ENCODE data around the gene ARHGAP4. TPM values are rescaled to one million over a fixed set of nuclear protein-coding genes. Genes with fewer than 3 reads are reported as not detected.

ARHGAP4 gene
- total RNA-seq, 1 experiment from 2014 or later: 67.4 TPM

GRCh38 chrX:153917869-153918268 is 8.2 kb downstream of the ARHGAP4 start:
- no peaks in the 10 kb centered on the region for H3K9me3 ChIP-seq (ENCODE audit: control insufficient read depth in 1 of 2, insufficient read depth in 1 of 2, low read depth in 1 of 2, low read length in 2 of 2)
- H3K36me3 ChIP-seq (ENCODE audit: control insufficient read depth in 1 of 2, insufficient read depth in 2 of 2, low read length in 2 of 2): peaks cover 3 to 5% of the 10 kb centered on the region in 2 experiments; a peak in 2 of 4 replicates
- H3K79me2 ChIP-seq (ENCODE audit: insufficient read depth, low read length): peaks cover 3% of the 10 kb centered on the region; the same call in 1 of the 2 replicates
- intact Hi-C loops (cut with micrococcal nuclease): no loop called here
- no peaks in the 10 kb centered on the region for H4K20me1 ChIP-seq (ENCODE audit: insufficient read depth)
- H3K27me3 ChIP-seq (ENCODE audit: insufficient read depth, low read length): no peaks in the 10 kb centered on the region
- ChIA-PET RAD21 (ENCODE audit: low non-redundant PET in 1 of 2, low total read pairs in 2 of 2, uncharacterized antibody in 2 of 2, unreplicated experiment in 2 of 2) (no interaction called here), POLR2A (no interaction called here), CTCF (no interaction called here)
- no peak overlapping the region for H3K4me3 ChIP-seq (replicated peaks in 1 of 2; ENCODE audit: low read depth in 1 of 2, low read length in 2 of 2)
- TF ChIP-seq YY1 (IDR thresholded peaks at IDR 0.05; ENCODE audit: extremely low read depth, insufficient replicate concordance, low read depth, low read length) (no peak), REST (IDR thresholded peaks at IDR 0.05; ENCODE audit: low read depth) (no peak), TCF7L2 (IDR thresholded peaks at IDR 0.05; ENCODE audit: borderline replicate concordance, extremely low read depth, insufficient read depth, insufficient read length) (no peak), MAX (IDR thresholded peaks at IDR 0.05) (no peak)
- no peak for ATAC-seq
- BruUV-seq (replicated peaks): no TSS peak
- H3K9me2 ChIP-seq (ENCODE audit: insufficient read depth): no peaks in the 10 kb centered on the region
- H3K27ac ChIP-seq (ENCODE audit: low read depth, low read length): no peak overlapping the region
- no peak for DNase-seq (ENCODE audit: low read depth, low spot score)
- H3K4me1 ChIP-seq (ENCODE audit: control insufficient read depth in 1 of 2, insufficient read depth in 2 of 2, low read length in 2 of 2): no peaks in the 10 kb centered on the region
- no peak overlapping the region for H3K4me2 ChIP-seq (ENCODE audit: low read length)
- H3K9ac ChIP-seq (ENCODE audit: low read length): no peak overlapping the region
- H2AFZ ChIP-seq (ENCODE audit: low read depth, low read length, poor library complexity, severe bottlenecking): no peak overlapping the region

- DNase-seq (ENCODE audit: low read depth, low spot score): no peak
- BruUV-seq (replicated peaks): no TSS peak
- Histone ChIP-seq H2AFZ (ENCODE audit: low read depth, low read length, poor library complexity, severe bottlenecking) (no peak overlapping the region), H3K36me3 (ENCODE audit: control insufficient read depth in 1 of 2, insufficient read depth in 2 of 2, low read length in 2 of 2) (peaks cover 3 to 5% of the 10 kb centered on the region in 2 experiments; a peak in 2 of 4 replicates), H3K4me1 (ENCODE audit: control insufficient read depth in 1 of 2, insufficient read depth in 2 of 2, low read length in 2 of 2) (no peaks in the 10 kb centered on the region), H3K9me3 (ENCODE audit: control insufficient read depth in 1 of 2, insufficient read depth in 1 of 2, low read depth in 1 of 2, low read length in 2 of 2) (no peaks in the 10 kb centered on the region), H3K27me3 (ENCODE audit: insufficient read depth, low read length) (no peaks in the 10 kb centered on the region), H3K4me2 (ENCODE audit: low read length) (no peak overlapping the region), H3K9ac (ENCODE audit: low read length) (no peak overlapping the region), H3K79me2 (ENCODE audit: insufficient read depth, low read length) (no peaks in the 10 kb centered on the region), H3K9me2 (ENCODE audit: insufficient read depth) (no peaks in the 10 kb centered on the region), H3K4me3 (replicated peaks in 1 of 2; ENCODE audit: low read depth in 1 of 2, low read length in 2 of 2) (no peak overlapping the region), H4K20me1 (ENCODE audit: insufficient read depth) (no peaks in the 10 kb centered on the region), H3K27ac (ENCODE audit: low read depth, low read length) (no peak overlapping the region)
- intact Hi-C loops (cut with micrococcal nuclease): no loop called here
- CTCF ChIA-PET: no interaction called here
- ATAC-seq: no peak
- RAD21 ChIA-PET (ENCODE audit: low non-redundant PET in 1 of 2, low total read pairs in 2 of 2, uncharacterized antibody in 2 of 2, unreplicated experiment in 2 of 2): no interaction called here
- POLR2A ChIA-PET: no interaction called here
- TF ChIP-seq SP1 (IDR thresholded peaks at IDR 0.05; ENCODE audit: low read depth): no peak
- TF ChIP-seq REST (IDR thresholded peaks at IDR 0.05; ENCODE audit: low read depth): no peak
- TF ChIP-seq ZBTB33 (IDR thresholded peaks at IDR 0.05; ENCODE audit: extremely low read depth, insufficient replicate concordance, low read length): no peak
- TF ChIP-seq YY1 (IDR thresholded peaks at IDR 0.05; ENCODE audit: extremely low read depth, insufficient replicate concordance, low read depth, low read length): no peak
- no peak for TF ChIP-seq EZH2 (IDR thresholded peaks at IDR 0.05)
- TF ChIP-seq RAD21 (IDR thresholded peaks at IDR 0.05; ENCODE audit: low read depth): no peak
- TF ChIP-seq TCF7L2 (IDR thresholded peaks at IDR 0.05; ENCODE audit: borderline replicate concordance, extremely low read depth, insufficient read depth, insufficient read length): no peak
- TF ChIP-seq POLR2A (IDR thresholded peaks at IDR 0.05; ENCODE audit: borderline replicate concordance, extremely low read depth, insufficient read depth, insufficient read length): no peak
These were observed 12.4 kb downstream of the ARHGAP4 start for GRCh38 chrX:153913701-153914100.
